GM20000 (cell line): Measurements from ENCODE around the gene PDE11A.

Source experiments
- DNase-seq: peaks from one replicate; pipeline ENCODE4 v3.0.0; 2012; ENCODE audit warnings: low spot score
- TF ChIP-seq, protein P1 (sequence below): IDR thresholded peaks from 2 replicates; pipeline ENCODE4 v1.5.1; 2012; ENCODE audit warnings: mild to moderate bottlenecking, control low read depth; ENCODE audit errors: extremely low read depth, missing control alignments

The PDE11A gene

DNA sequence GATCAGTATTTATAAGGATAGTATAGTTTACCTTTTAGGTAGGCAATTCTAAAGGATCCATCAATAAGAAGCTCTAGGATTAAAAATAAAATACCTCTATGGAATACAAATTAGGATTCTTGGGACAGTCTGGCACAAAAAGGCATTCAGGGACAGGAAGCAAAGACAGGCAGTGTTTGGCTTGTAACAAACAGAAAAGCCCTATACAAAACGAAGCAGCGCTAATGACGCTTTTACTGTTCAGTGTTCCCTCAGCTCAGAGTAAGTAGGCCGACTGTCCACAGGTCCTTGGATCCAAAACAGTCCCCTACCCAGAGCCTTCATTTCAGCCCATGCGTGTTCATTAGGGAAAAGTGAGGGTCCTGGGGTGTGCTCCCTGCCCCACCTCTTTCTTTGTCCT lies 443.7 kb downstream of the PDE11A start:
- TF ChIP-seq, protein P1, sequence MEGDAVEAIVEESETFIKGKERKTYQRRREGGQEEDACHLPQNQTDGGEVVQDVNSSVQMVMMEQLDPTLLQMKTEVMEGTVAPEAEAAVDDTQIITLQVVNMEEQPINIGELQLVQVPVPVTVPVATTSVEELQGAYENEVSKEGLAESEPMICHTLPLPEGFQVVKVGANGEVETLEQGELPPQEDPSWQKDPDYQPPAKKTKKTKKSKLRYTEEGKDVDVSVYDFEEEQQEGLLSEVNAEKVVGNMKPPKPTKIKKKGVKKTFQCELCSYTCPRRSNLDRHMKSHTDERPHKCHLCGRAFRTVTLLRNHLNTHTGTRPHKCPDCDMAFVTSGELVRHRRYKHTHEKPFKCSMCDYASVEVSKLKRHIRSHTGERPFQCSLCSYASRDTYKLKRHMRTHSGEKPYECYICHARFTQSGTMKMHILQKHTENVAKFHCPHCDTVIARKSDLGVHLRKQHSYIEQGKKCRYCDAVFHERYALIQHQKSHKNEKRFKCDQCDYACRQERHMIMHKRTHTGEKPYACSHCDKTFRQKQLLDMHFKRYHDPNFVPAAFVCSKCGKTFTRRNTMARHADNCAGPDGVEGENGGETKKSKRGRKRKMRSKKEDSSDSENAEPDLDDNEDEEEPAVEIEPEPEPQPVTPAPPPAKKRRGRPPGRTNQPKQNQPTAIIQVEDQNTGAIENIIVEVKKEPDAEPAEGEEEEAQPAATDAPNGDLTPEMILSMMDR, result no peak
- no peak for DNase-seq

DNA sequence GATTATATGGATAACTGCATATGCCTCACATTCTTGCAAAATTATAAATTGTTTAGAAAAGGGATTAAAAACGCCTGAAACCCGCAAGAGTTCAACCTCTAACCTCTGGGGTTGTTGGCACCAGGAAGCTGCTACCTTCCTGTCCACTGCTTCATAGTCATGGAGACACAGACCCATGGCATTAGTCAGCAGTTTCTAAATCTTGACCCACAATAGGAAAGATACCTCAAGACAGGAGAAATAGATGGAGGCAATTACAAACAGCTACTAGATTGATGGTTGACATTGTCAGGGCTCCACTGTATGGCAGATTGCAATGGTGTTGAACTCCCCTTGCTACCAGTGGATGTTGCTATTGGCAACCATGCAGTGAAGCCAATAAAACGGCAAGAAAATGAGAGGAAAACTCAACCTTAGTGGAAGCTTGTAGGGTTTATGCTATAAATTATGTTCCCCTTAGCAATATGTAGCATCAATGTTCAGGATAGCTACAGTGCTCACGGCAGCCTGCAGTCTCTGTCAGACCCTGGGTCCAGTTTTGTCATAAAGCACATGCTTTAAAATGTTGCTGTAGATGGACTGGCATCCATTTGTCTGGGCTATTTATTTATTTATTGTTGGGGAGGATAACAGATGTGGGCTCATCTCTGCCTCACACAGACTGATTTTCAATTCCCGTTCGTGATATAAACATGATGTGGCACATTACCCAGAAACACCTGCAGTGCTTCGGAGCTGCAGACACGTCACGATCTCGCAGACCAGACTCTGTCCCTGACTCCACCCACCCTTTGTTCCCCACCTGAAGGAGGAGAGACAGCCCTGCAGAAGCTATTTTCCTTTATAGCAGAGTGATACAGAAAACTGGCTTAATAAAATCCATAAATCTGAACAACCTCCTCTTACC lies 446.6 kb downstream of the PDE11A start:
- TF ChIP-seq, protein P1, result no peak
- DNase-seq, result no peak

DNA sequence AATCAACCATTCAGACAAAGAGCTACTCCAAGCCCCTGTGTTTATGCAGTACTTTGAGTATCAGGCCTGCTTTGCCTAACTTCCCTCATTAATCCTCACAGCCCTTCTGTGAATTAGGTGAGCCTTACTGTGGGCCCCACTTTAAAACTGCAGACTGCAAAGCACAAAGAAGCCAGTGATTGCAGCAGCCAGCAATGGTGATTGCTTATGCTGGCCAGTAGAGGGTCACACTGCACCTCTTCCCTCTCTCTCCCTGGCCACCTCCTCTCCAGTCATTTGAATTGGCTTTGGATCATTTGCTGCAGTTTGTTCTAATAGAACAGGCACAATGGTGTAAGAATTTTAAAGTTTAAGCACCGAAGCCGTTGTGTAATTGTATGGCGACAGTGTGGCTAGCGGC lies 450.1 kb downstream of the PDE11A start:
- no peak for DNase-seq
- TF ChIP-seq, protein P1, result no peak

DNA sequence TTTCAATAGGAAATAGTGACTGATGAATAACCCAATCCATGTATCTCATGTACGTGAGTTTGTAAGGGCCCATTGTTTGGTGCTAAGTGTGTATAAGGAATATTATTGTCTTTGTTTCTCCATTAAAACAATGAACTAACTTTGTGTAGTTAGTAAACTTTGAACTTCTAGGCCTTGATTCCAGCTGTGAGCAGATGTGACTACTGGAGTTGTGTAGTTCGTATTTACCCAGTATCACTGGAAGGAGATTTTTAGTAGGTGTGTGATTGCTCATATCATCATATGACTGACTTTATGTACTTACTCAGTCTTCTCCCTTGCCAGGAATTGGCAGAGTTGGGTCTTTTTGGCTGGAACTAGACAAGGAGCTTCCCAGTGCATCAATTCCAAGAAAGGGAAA lies 452.6 kb downstream of the PDE11A start:
- TF ChIP-seq, protein P1, result no peak
- DNase-seq, result no peak

DNA sequence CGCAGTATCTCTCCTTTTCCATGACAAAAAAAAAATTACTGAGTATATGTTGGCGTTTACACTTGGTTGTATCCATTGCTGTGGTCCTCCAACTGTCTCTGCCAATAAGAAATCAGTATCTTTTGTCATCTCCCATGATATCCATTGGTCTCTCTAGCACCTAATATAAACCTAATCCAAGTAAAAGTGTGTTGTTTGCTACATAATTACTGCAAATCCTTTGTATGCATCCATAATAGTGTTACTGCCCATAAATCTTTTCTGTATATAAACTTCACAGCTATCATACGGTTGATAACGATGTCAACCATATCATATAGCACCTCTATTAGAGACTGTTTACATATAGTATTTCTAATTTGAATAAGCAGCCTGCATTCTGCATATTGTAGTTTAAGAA lies 453.1 kb downstream of the PDE11A start:
- TF ChIP-seq, protein P1, result no peak

DNA sequence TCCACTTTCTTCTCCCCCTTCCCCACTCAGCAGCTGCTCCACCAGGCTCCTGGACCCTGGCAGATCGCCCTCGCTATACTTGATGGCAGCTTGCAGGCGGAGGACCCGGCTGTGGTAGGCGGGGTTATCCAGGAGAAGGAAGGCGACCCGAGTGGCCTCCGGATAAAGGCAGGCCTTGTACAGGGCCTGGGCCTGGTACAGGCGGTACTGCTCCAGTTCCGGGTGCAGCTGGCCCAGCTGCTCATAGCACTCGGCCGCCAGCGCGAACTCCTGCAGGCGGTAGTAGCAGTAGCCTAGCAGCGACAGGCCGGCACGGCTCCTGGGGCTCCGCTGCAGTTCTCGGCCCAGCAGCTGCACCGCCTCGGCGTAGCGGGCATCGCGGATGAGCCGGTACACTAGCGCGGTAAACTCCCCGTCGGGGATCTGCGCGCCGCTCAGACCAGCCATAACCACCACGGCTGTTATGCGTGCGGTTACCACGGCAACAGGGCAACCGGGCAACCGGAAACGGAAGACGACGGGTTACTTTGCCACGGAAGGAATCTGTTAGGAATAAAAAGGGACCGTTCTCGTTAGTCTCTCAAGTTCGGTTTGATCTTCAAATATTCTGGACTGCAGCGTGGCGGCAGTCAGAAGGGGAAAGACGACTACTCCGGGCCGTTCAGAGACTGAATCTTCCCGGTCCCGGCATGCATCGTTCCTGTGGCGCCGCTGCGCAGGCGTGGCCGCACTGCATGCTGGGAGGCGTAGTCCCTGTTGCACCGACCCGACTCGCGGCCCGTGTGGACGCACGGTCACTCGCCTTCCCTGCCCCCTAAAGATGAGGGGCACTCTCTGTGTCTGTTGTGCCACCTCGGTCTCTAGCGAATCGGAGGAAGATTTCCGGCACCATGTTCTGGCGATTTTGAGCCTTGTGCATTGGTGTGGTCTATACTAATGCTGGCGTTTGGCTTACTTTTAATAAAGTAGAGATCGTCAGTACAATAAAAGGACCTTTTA lies 454.0 kb downstream of the PDE11A start:
- TF ChIP-seq, protein P1, result no peak
- peak; percentile 83 for DNase-seq

More for the DNA sequence above, 453.1 kb downstream of the PDE11A start:
- DNase-seq, result no peak
